Mesenchymal stem cell (in vitro differentiated cells and primary cell): ENCODE results near the gene VTCN1.

Experiments
- DNase-seq: peaks from one replicate; pipeline ENCODE4 v3.0.0-alpha.2; 2013
- H2AFZ ChIP-seq: one replicate; pipeline ENCODE4 v1.6.1; 2013; ENCODE audit warnings: low read depth, mild to moderate bottlenecking, control low read depth, inconsistent platforms, low read length, moderate library complexity
- H2AK5ac ChIP-seq: 2 replicates; pipeline ENCODE4 v1.6.1; 2013; ENCODE audit warnings: low read length, moderate library complexity, mild to moderate bottlenecking, inconsistent platforms; ENCODE audit not compliant: severe bottlenecking
- H2BK120ac ChIP-seq: one replicate; pipeline ENCODE4 v1.6.1; 2013; ENCODE audit warnings: low read depth, mild to moderate bottlenecking, inconsistent platforms, low read length, moderate library complexity
- H2BK12ac ChIP-seq, 2 experiments: one replicate each; pipeline ENCODE4 v1.6.1; 2013; ENCODE audit warnings: inconsistent platforms in 2 of 2, low read length in 2 of 2, mild to moderate bottlenecking in 2 of 2, moderate library complexity in 2 of 2, control low read depth in 1 of 2
- H2BK15ac ChIP-seq: one replicate; pipeline ENCODE4 v1.6.1; 2013; ENCODE audit warnings: mild to moderate bottlenecking, low read depth, inconsistent platforms; ENCODE audit not compliant: poor library complexity, severe bottlenecking
- H2BK5ac ChIP-seq: 2 replicates; pipeline ENCODE4 v1.6.1; 2013; ENCODE audit warnings: low read depth, mild to moderate bottlenecking, low read length, control low read depth, inconsistent platforms; ENCODE audit not compliant: poor library complexity, severe bottlenecking
- H3K14ac ChIP-seq, 2 experiments: one replicate each; pipeline ENCODE4 v1.6.1; 2013; ENCODE audit warnings: inconsistent platforms in 2 of 2, low read length in 2 of 2, control low read depth in 1 of 2, mild to moderate bottlenecking in 1 of 2, moderate library complexity in 1 of 2
- H3K18ac ChIP-seq, 2 experiments: one replicate each; pipeline ENCODE4 v1.6.1; 2013; ENCODE audit warnings: inconsistent platforms in 2 of 2, low read length in 2 of 2, control low read depth in 1 of 2, low read depth in 1 of 2, mild to moderate bottlenecking in 1 of 2
- H3K23ac ChIP-seq, 2 experiments: one replicate each; pipeline ENCODE4 v1.6.1; 2013; ENCODE audit warnings: inconsistent platforms in 2 of 2, low read length in 2 of 2, mild to moderate bottlenecking in 2 of 2, moderate library complexity in 2 of 2, control low read depth in 1 of 2
- H3K27ac ChIP-seq: 2 replicates; pipeline ENCODE4 v1.5.1; 2013; ENCODE audit warnings: mild to moderate bottlenecking, moderate library complexity, low read length, control low read depth, inconsistent platforms; ENCODE audit not compliant: poor library complexity, severe bottlenecking
- H3K27me3 ChIP-seq, 2 experiments: 2 replicates each; pipeline versions ENCODE4 v1.6.1 to v1.7.0; 2013; ENCODE audit warnings: low read length in 2 of 2, mild to moderate bottlenecking in 2 of 2, moderate library complexity in 2 of 2, control low read depth in 1 of 2, inconsistent platforms in 1 of 2; ENCODE audit not compliant: control insufficient read depth in 1 of 2, insufficient read depth in 1 of 2
- H3K36me3 ChIP-seq, 2 experiments: 2 replicates each; pipeline versions ENCODE4 v1.6.1 to v1.7.0; 2013; ENCODE audit warnings: low read length in 2 of 2, control low read depth in 1 of 2, inconsistent platforms in 1 of 2, low read depth in 1 of 2, mild to moderate bottlenecking in 1 of 2; ENCODE audit not compliant: insufficient read depth in 2 of 2, control insufficient read depth in 1 of 2
- H3K4ac ChIP-seq, 2 experiments: one replicate each; pipeline ENCODE4 v1.6.1; 2013; ENCODE audit warnings: inconsistent platforms in 2 of 2, low read length in 2 of 2, mild to moderate bottlenecking in 2 of 2, moderate library complexity in 2 of 2, control low read depth in 1 of 2, low read depth in 1 of 2
- H3K4me1 ChIP-seq: 2 replicates; pipeline ENCODE4 v1.6.1; 2013; ENCODE audit warnings: low read depth, low read length, control low read depth; ENCODE audit not compliant: control insufficient read depth, insufficient read depth
- H3K4me2 ChIP-seq: 2 replicates; pipeline ENCODE4 v1.6.1; 2013; ENCODE audit warnings: low read length, mild to moderate bottlenecking, inconsistent platforms; ENCODE audit not compliant: poor library complexity, severe bottlenecking
- H3K4me3 ChIP-seq, 2 experiments: 2 replicates each; pipeline versions ENCODE4 v1.5.1 to v1.7.0; 2013; ENCODE audit warnings: low read length in 2 of 2, mild to moderate bottlenecking in 2 of 2, control low read depth in 1 of 2, low read depth in 1 of 2; ENCODE audit not compliant: insufficient read depth in 1 of 2
- H3K79me1 ChIP-seq: replicated peaks from 2 replicates; pipeline ENCODE4 v1.6.1; 2013; ENCODE audit warnings: mild to moderate bottlenecking, control low read depth, low read length, inconsistent platforms; ENCODE audit not compliant: poor library complexity, severe bottlenecking
- H3K9ac ChIP-seq: 2 replicates; pipeline ENCODE4 v1.7.0; 2013; ENCODE audit warnings: mild to moderate bottlenecking, low read length, moderate library complexity
- H3K9me3 ChIP-seq: 2 replicates; pipeline ENCODE4 v1.7.0; 2013; ENCODE audit warnings: mild to moderate bottlenecking, low read length; ENCODE audit not compliant: control insufficient read depth
- H4K8ac ChIP-seq: one replicate; pipeline ENCODE4 v1.6.1; 2013; ENCODE audit warnings: inconsistent platforms, mild to moderate bottlenecking, low read length, moderate library complexity
- H4K91ac ChIP-seq: one replicate; pipeline ENCODE4 v1.6.1; 2013; ENCODE audit warnings: mild to moderate bottlenecking, low read length, inconsistent platforms
- whole genome bisulfite sequencing: methylation state at CpG from one replicate; pipeline ENCODE4 v1.1.7; 2013; ENCODE audit warnings: mixed read lengths; 5-methylcytosine and 5-hydroxymethylcytosine counted together

The VTCN1 gene

GRCh38 chr1:117181630-117182041 lies 29.1 kb downstream of the VTCN1 start:
- no peak overlapping the region for H3K4me3 ChIP-seq
- H3K18ac ChIP-seq, result no peak overlapping the region
- no peak for DNase-seq
- 47% methylated on average over 5 of the region's 5 CpGs for WGBS
- H3K79me1 ChIP-seq, result no peaks in the 10 kb centered on the region
- no peaks in the 10 kb centered on the region for H3K27me3 ChIP-seq
- H3K4ac ChIP-seq, result no peak overlapping the region
- H4K8ac ChIP-seq, result no peak overlapping the region
- no peak overlapping the region for H2BK5ac ChIP-seq
- no peak overlapping the region for H3K27ac ChIP-seq
- H3K9me3 ChIP-seq, result no peaks in the 10 kb centered on the region
- no peak overlapping the region for H2BK15ac ChIP-seq
- H4K91ac ChIP-seq, result no peak overlapping the region
- no peak overlapping the region for H3K23ac ChIP-seq
- H3K4me1 ChIP-seq, result peaks cover 5% of the 10 kb centered on the region
- H3K14ac ChIP-seq, result peak overlapping the region in 1 of 2 experiments; percentile 28
- H2AK5ac ChIP-seq, result no peak overlapping the region
- no peaks in the 10 kb centered on the region for H3K36me3 ChIP-seq
- no peak overlapping the region for H3K9ac ChIP-seq
- no peak overlapping the region for H2BK120ac ChIP-seq
- no peak overlapping the region for H2AFZ ChIP-seq
- no peak overlapping the region for H2BK12ac ChIP-seq
- no peak overlapping the region for H3K4me2 ChIP-seq

- Histone ChIP-seq H2BK15ac (no peak overlapping the region), H2BK120ac (no peak overlapping the region), H3K4ac (no peak overlapping the region), H2BK12ac (no peak overlapping the region), H3K36me3 (no peaks in the 10 kb centered on the region), H3K14ac (no peak overlapping the region), H3K23ac (no peak overlapping the region), H2AK5ac (no peak overlapping the region), H4K91ac (no peak overlapping the region), H3K9me3 (no peaks in the 10 kb centered on the region), H3K79me1 (no peaks in the 10 kb centered on the region), H3K18ac (no peak overlapping the region), H3K4me2 (no peak overlapping the region), H4K8ac (no peak overlapping the region), H3K9ac (no peak overlapping the region), H2BK5ac (no peak overlapping the region), H3K27me3 (no peaks in the 10 kb centered on the region), H2AFZ (no peak overlapping the region), H3K27ac (no peak overlapping the region), H3K4me1 (peaks cover 5% of the 10 kb centered on the region), H3K4me3 (no peak overlapping the region)
- no peak for DNase-seq
- WGBS, result 89% methylated on average over 5 of the region's 5 CpGs
These were observed 30.4 kb downstream of the VTCN1 start for GRCh38 chr1:117180147-117180967.

DNA sequence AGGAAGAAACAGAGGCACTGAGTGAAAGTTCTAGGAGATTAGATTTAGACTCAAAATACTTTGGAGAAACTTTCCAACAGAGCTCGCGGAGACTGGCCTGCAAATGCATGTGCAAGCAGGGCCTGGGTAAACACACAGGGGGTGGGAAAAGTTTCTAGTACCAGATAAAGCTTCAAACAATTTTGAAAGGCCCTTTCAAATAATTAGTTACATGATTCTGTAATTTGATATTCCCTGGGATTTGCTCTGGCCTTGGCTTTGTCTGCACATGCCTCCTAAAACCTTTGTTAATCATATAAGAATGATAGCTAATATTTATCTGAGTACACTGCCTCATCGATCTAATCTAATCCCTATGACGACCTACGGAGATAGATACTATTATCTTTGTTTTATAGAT lies 31.3 kb downstream of the VTCN1 start:
- Histone ChIP-seq H2AK5ac (no peak overlapping the region), H3K18ac (no peak overlapping the region), H3K4me2 (no peak overlapping the region), H3K4ac (no peak overlapping the region), H2BK5ac (no peak overlapping the region), H3K79me1 (no peaks in the 10 kb centered on the region), H4K91ac (no peak overlapping the region), H3K9me3 (no peaks in the 10 kb centered on the region), H2BK12ac (no peak overlapping the region), H3K14ac (no peak overlapping the region), H3K27me3 (no peaks in the 10 kb centered on the region), H2BK15ac (no peak overlapping the region), H2BK120ac (no peak overlapping the region), H3K4me3 (no peak overlapping the region), H3K23ac (no peak overlapping the region), H3K9ac (no peak overlapping the region), H4K8ac (no peak overlapping the region), H3K27ac (no peak overlapping the region), H3K36me3 (no peaks in the 10 kb centered on the region), H2AFZ (no peak overlapping the region), H3K4me1 (peaks cover 5% of the 10 kb centered on the region)
- no peak for DNase-seq
- WGBS, result 83% methylated on average over 2 of the region's 5 CpGs

DNA sequence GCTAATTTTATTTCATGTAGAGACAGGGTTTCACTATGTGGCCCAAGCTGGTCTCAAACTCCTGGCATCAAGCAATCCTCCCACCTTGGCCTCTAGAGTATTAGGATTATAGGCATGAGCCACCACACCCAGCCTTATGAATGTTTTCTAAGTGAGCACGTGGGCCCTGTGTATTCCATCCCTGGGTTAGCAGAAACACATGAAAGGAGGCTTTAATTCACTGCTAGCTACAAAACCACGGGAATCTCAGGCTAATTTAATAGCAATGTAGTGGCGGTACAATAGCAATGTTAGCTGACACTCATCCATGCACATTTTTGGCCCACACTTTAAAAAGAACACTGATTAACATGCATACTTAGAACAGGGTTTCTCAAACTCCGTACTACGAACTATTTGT lies 32.0 kb downstream of the VTCN1 start:
- Histone ChIP-seq H3K4me1 (peaks cover 5% of the 10 kb centered on the region), H2AK5ac (no peak overlapping the region), H3K4me3 (no peak overlapping the region), H3K79me1 (no peaks in the 10 kb centered on the region), H2BK15ac (no peak overlapping the region), H3K27ac (no peak overlapping the region), H2BK5ac (no peak overlapping the region), H3K23ac (no peak overlapping the region), H3K14ac (no peak overlapping the region), H3K4ac (no peak overlapping the region), H3K9me3 (no peaks in the 10 kb centered on the region), H4K91ac (no peak overlapping the region), H3K18ac (no peak overlapping the region), H2AFZ (no peak overlapping the region), H4K8ac (no peak overlapping the region), H3K9ac (no peak overlapping the region), H2BK120ac (no peak overlapping the region), H3K36me3 (no peaks in the 10 kb centered on the region), H3K4me2 (no peak overlapping the region), H3K27me3 (no peaks in the 10 kb centered on the region), H2BK12ac (no peak overlapping the region)
- WGBS, result 79% methylated on average over 5 of the region's 5 CpGs
- no peak for DNase-seq
